ENCODE results near the gene SCG3.
A peak's percentile ranks its signal among the peaks of the same experiment; 100 is the strongest.

Gene SCG3

GRCh38 chr15:51681303-51681963, at the start of gene SCG3:
Gene SCG3, plus strand, starts transcription at chr15:51681503. Its CDS starts 253 bp downstream, at chr15:51681756.
- H3K9ac ChIP-seq (ENCODE audit: low read depth, low read length): no peak within 1 kb of the TSS
- H3K79me2 ChIP-seq (ENCODE audit: insufficient read depth, low read length): no peaks in the 10 kb centered on the region
- no peak within 1 kb of the TSS for H3K4me2 ChIP-seq (ENCODE audit: insufficient read depth, low read length)
- H3K4me3 ChIP-seq (ENCODE audit: low read depth in 1 of 2, low read length in 2 of 2): no peak within 1 kb of the TSS
- TF ChIP-seq CTCF (IDR thresholded peaks at IDR 0.05; ENCODE audit: borderline replicate concordance, extremely low read depth, low read length, poor library complexity, severe bottlenecking) (no peak), EZH2 (IDR thresholded peaks at IDR 0.05; ENCODE audit: borderline replicate concordance, low read depth, low read length, severe bottlenecking) (no peak)
- no peak within 1 kb of the TSS for H2AFZ ChIP-seq (ENCODE audit: low read depth, low read length)
- DNase-seq (peak; percentile 29), ATAC-seq (ENCODE audit: insufficient read depth, low read depth) (peak; percentile 54; the same call in 2 of the 3 replicates)
- H3K36me3 ChIP-seq (ENCODE audit: insufficient read depth, low read length): no peaks in the 10 kb centered on the region
- no peaks in the 10 kb centered on the region for H3K27me3 ChIP-seq (ENCODE audit: insufficient read depth, low read length, poor library complexity)
- no peak within 1 kb of the TSS for H3K27ac ChIP-seq (ENCODE audit: low read length)
- no peaks in the 10 kb centered on the region for H3K4me1 ChIP-seq (ENCODE audit: insufficient read depth, low read length)
- no peaks in the 10 kb centered on the region for H3K9me3 ChIP-seq (ENCODE audit: insufficient read depth, low read length, severe bottlenecking)
- H4K20me1 ChIP-seq (ENCODE audit: insufficient read depth, low read length): no peaks in the 10 kb centered on the region

- Histone ChIP-seq H3K79me2 (ENCODE audit: insufficient read depth, low read length) (no peaks in the 10 kb centered on the region), H3K4me2 (ENCODE audit: insufficient read depth, low read length) (no peak overlapping the region), H3K4me1 (ENCODE audit: insufficient read depth, low read length) (no peaks in the 10 kb centered on the region), H3K27ac (ENCODE audit: low read length) (no peak overlapping the region), H2AFZ (ENCODE audit: low read depth, low read length) (no peak overlapping the region), H4K20me1 (ENCODE audit: insufficient read depth, low read length) (no peaks in the 10 kb centered on the region), H3K4me3 (ENCODE audit: low read depth in 1 of 2, low read length in 2 of 2) (no peak overlapping the region), H3K9me3 (ENCODE audit: insufficient read depth, low read length, severe bottlenecking) (no peaks in the 10 kb centered on the region), H3K36me3 (ENCODE audit: insufficient read depth, low read length) (no peaks in the 10 kb centered on the region), H3K27me3 (ENCODE audit: insufficient read depth, low read length, poor library complexity) (no peaks in the 10 kb centered on the region), H3K9ac (ENCODE audit: low read depth, low read length) (no peak overlapping the region)
- TF ChIP-seq CTCF (IDR thresholded peaks at IDR 0.05; ENCODE audit: borderline replicate concordance, extremely low read depth, low read length, poor library complexity, severe bottlenecking) (no peak), EZH2 (IDR thresholded peaks at IDR 0.05; ENCODE audit: borderline replicate concordance, low read depth, low read length, severe bottlenecking) (no peak)
- ATAC-seq (ENCODE audit: insufficient read depth, low read depth): no peak
- no peak for DNase-seq
Observed at GRCh38 chr15:51634591-51635198, 46.6 kb upstream of the SCG3 start.

- Histone ChIP-seq H3K36me3 (ENCODE audit: insufficient read depth, low read length) (no peaks in the 10 kb centered on the region), H4K20me1 (ENCODE audit: insufficient read depth, low read length) (no peaks in the 10 kb centered on the region), H3K4me3 (ENCODE audit: low read depth in 1 of 2, low read length in 2 of 2) (no peak overlapping the region), H2AFZ (ENCODE audit: low read depth, low read length) (no peak overlapping the region), H3K9me3 (ENCODE audit: insufficient read depth, low read length, severe bottlenecking) (no peaks in the 10 kb centered on the region), H3K4me2 (ENCODE audit: insufficient read depth, low read length) (no peak overlapping the region), H3K27ac (ENCODE audit: low read length) (no peak overlapping the region), H3K27me3 (ENCODE audit: insufficient read depth, low read length, poor library complexity) (no peaks in the 10 kb centered on the region), H3K4me1 (ENCODE audit: insufficient read depth, low read length) (no peaks in the 10 kb centered on the region), H3K9ac (ENCODE audit: low read depth, low read length) (no peak overlapping the region), H3K79me2 (ENCODE audit: insufficient read depth, low read length) (no peaks in the 10 kb centered on the region)
- DNase-seq (no peak), ATAC-seq (ENCODE audit: insufficient read depth, low read depth) (no peak)
- TF ChIP-seq CTCF (IDR thresholded peaks at IDR 0.05; ENCODE audit: borderline replicate concordance, extremely low read depth, low read length, poor library complexity, severe bottlenecking) (no peak), EZH2 (IDR thresholded peaks at IDR 0.05; ENCODE audit: borderline replicate concordance, low read depth, low read length, severe bottlenecking) (no peak)
Observed at GRCh38 chr15:51641490-51642130, 39.7 kb upstream of the SCG3 start.
